Testis (tissue), 2 donors: ENCODE measurements around the gene ZC3H10.

Experiments used
- POLR2A ChIP-seq: fragments of 450-650 bp; IDR thresholded peaks from one replicate; pipeline ENCODE4 v1.6.1; 2017; ENCODE audit warnings: antibody characterized with exemption, mild to moderate bottlenecking, moderate library complexity
- TF ChIP-seq, protein P1 (sequence below), 3 experiments: fragments of 450-650 bp in 2 of 3; fragments of 200-600 bp in 1 of 3; sonication (generic) in 1 of 3; IDR thresholded peaks; one replicate each; pipeline ENCODE4 v1.5.1; 2016 to 2019; ENCODE audit warnings: antibody characterized with exemption in 3 of 3, mild to moderate bottlenecking in 2 of 3, moderate library complexity in 1 of 3

DNA sequence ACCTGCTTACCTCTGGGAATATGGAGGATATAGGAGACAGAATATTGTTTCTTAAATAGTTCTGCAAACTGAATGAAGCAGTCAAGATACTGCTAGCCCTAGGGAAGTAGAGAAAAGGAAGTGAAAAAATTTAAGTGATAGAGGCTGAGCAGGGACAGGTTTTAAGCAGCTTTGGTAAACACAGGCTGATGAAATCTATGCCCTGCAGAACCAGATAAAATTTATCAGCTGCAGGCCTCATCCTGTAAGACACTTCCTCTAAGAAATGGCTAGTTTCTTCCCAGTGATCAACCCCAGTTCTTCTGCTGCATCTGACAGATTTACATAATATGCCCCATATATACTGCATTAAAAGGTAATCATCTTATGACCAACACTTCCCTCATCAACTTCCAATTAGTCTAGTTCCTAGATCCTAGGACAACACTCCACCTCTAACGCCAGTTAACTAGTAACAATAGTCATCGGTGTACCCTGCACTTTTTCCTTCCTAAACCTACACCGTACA, 8.7 kb downstream of the ZC3H10 start:
- TF ChIP-seq, protein P1, sequence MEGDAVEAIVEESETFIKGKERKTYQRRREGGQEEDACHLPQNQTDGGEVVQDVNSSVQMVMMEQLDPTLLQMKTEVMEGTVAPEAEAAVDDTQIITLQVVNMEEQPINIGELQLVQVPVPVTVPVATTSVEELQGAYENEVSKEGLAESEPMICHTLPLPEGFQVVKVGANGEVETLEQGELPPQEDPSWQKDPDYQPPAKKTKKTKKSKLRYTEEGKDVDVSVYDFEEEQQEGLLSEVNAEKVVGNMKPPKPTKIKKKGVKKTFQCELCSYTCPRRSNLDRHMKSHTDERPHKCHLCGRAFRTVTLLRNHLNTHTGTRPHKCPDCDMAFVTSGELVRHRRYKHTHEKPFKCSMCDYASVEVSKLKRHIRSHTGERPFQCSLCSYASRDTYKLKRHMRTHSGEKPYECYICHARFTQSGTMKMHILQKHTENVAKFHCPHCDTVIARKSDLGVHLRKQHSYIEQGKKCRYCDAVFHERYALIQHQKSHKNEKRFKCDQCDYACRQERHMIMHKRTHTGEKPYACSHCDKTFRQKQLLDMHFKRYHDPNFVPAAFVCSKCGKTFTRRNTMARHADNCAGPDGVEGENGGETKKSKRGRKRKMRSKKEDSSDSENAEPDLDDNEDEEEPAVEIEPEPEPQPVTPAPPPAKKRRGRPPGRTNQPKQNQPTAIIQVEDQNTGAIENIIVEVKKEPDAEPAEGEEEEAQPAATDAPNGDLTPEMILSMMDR (IDR thresholded peaks at IDR 0.05) = no peak
- no peak for TF ChIP-seq POLR2A
